Right renal cortex interstitium (tissue), 3 donors: ENCODE data around the gene LMCD1. TPM values are rescaled to one million over a fixed set of nuclear protein-coding genes. Genes with fewer than 3 reads are reported as not detected.

ENCODE experiments used
- DNase-seq, 3 donors: peaks; one replicate each; pipeline ENCODE4 v3.0.0-alpha.2; 2013; ENCODE audit warnings: low read depth in 3 of 3, low spot score in 2 of 3
- polyA plus RNA-seq, 3 donors: library from polyadenylated mRNA; unstranded; fragments of 120-200 nt; gene quantifications; one replicate each; pipeline ENCODE4 v1.2.1, GENCODE V29; 2013; ENCODE audit not compliant: insufficient read length in 3 of 3

LMCD1 gene
- polyA plus RNA-seq, 3 donors: 30.4 to 32.0 (median 30.5) TPM

GRCh38 chr3:8482960-8483665 is 18.5 kb upstream of the LMCD1 start:
- no peak for DNase-seq

- no peak for DNase-seq
Measured at GRCh38 chr3:8484409-8485140, 17.0 kb upstream of the LMCD1 start.

GRCh38 chr3:8485141-8485870 is 16.3 kb upstream of the LMCD1 start:
- no peak for DNase-seq

- no peak for DNase-seq
Measured at GRCh38 chr3:8485943-8486342, 15.7 kb upstream of the LMCD1 start.

- DNase-seq: no peak
Measured at GRCh38 chr3:8486434-8486833, 15.2 kb upstream of the LMCD1 start.

- no peak for DNase-seq
Measured at GRCh38 chr3:8486936-8487335, 14.7 kb upstream of the LMCD1 start.

GRCh38 chr3:8488411-8488810 is 13.2 kb upstream of the LMCD1 start:
- DNase-seq: no peak

- no peak for DNase-seq
Measured at GRCh38 chr3:8488877-8489276, 12.7 kb upstream of the LMCD1 start.

- no peak for DNase-seq
Measured at GRCh38 chr3:8489278-8489792, 12.3 kb upstream of the LMCD1 start.

GRCh38 chr3:8490079-8490552 is 11.5 kb upstream of the LMCD1 start:
- DNase-seq: no peak

GRCh38 chr3:8491271-8492144 is 10.1 kb upstream of the LMCD1 start:
- no peak for DNase-seq

- DNase-seq: no peak
Measured at GRCh38 chr3:8492744-8493511, 8.7 kb upstream of the LMCD1 start.

GRCh38 chr3:8493744-8494143 is 7.9 kb upstream of the LMCD1 start:
- no peak for DNase-seq

GRCh38 chr3:8494327-8494726 is 7.3 kb upstream of the LMCD1 start:
- DNase-seq: no peak

GRCh38 chr3:8497582-8497981 is 4.0 kb upstream of the LMCD1 start:
- DNase-seq: no peak

- DNase-seq: no peak
Measured at GRCh38 chr3:8499181-8499611, 2.4 kb upstream of the LMCD1 start.

- no peak for DNase-seq
Measured at GRCh38 chr3:8500319-8500988, 1.2 kb upstream of the LMCD1 start.

- no peak for DNase-seq
Measured at GRCh38 chr3:8500989-8501370, 643 bp upstream of the LMCD1 start.

GRCh38 chr3:8503461-8503860 is 1.8 kb downstream of the LMCD1 start:
- DNase-seq: no peak
